Right lobe of liver (tissue), 6 donors: ENCODE data around the gene CLNK. TPM values are rescaled to one million over a fixed set of nuclear protein-coding genes. Genes with fewer than 3 reads are reported as not detected.

Source experiments
- ATAC-seq, 4 donors: fragments of 200-7000 bp; cut with Tn5 transposase; one replicate each; pipeline ENCODE4 v1.9.1; 2020; ENCODE audit warnings: mild to moderate bottlenecking in 4 of 4, moderate library complexity in 4 of 4
- DNase-seq, 3 donors: peaks; one replicate each; pipeline ENCODE4 v3.0.0-alpha.2; 2020
- H3K27ac ChIP-seq, 3 donors: fragments of 200-600 bp; one replicate each; pipeline ENCODE4 v1.8.0; 2022
- H3K27me3 ChIP-seq, 2 donors: fragments of 200-600 bp; one replicate each; pipeline ENCODE4 v1.8.0; 2022
- H3K36me3 ChIP-seq, 4 donors: fragments of 200-600 bp; sonication (generic) in 1 of 4; one replicate each; pipeline versions ENCODE4 v1.5.1 to v1.8.0; 2017 to 2022; ENCODE audit warnings: control low read depth in 1 of 4
- H3K4me1 ChIP-seq, 4 donors: fragments of 200-600 bp; sonication (generic) in 1 of 4; one replicate each; pipeline versions ENCODE4 v1.5.1 to v1.8.0; 2017 to 2022; ENCODE audit warnings: control low read depth in 1 of 4
- H3K4me3 ChIP-seq, 3 donors: fragments of 200-600 bp; one replicate each; pipeline ENCODE4 v1.8.0; 2022
- H3K9me3 ChIP-seq, 4 donors: fragments of 200-600 bp; sonication (generic) in 1 of 4; one replicate each; pipeline versions ENCODE4 v1.5.1 to v1.8.0; 2017 to 2022; ENCODE audit warnings: control low read depth in 1 of 4
- CTCF ChIP-seq, 4 donors: fragments of 200-600 bp in 3 of 4; fragments of 450-650 bp in 1 of 4; IDR thresholded peaks; one replicate each; pipeline versions ENCODE4 v1.5.1 to v1.8.0; 2016 to 2022; ENCODE audit warnings: antibody characterized with exemption in 4 of 4, mild to moderate bottlenecking in 2 of 4
- POLR2A ChIP-seq: fragments of 450-650 bp; IDR thresholded peaks from one replicate; pipeline ENCODE4 v1.6.1; 2017; ENCODE audit warnings: antibody characterized with exemption, mild to moderate bottlenecking
- WGBS: methylation state at CpG from one replicate; pipeline ENCODE4 v1.1.6; 2018; ENCODE audit warnings: low coverage, low lambda C conversion rate; ENCODE audit not compliant: insufficient coverage; ENCODE audit errors: missing lambda C conversion rate; 5-methylcytosine and 5-hydroxymethylcytosine counted together
- intact Hi-C, 2 donors: fragments of 100-400 bp; cut with DNase I; formaldehyde crosslinking; loops; one replicate each; pipeline versions ENCODE4 v1.11.2 to v1.14.1; 2022
- total RNA-seq, 6 experiments: library from RNA; depleted of rRNA in 2 of 6; stranded (reverse); fragments of >200 nt in 2 of 6; fragmentation: NEBNext Ultra II Directional in 3 of 6; extraction: Animal tissue kit (Norgen Biotek cat#: 25700) in 3 of 6; gene quantifications; one replicate each; pipeline versions ENCODE4 v1.1.0 to v1.2.4, GENCODE V29; 2016 to 2023
- donor health status: DM: no; HTN: yes; CAD: no.
- donor health status: DM: no; HTN: no; CAD: no.
- donor health status: DM: no; HTN: no; CAD: no.
- donor health status: DM: no; HTN: yes; CAD: no.
- donor health status: DM: no; HTN: yes; CAD: no.

CLNK gene
- total RNA-seq, 6 experiments from 2014 or later: not detected

GRCh38 chr4:10673817-10674369 lies 10.7 kb downstream of the CLNK start:
- DNase-seq (no peak), ATAC-seq (no peak)
- 63% methylated on average over 3 of the region's 5 CpGs for WGBS
- Histone ChIP-seq H3K4me1 (no peaks in the 10 kb centered on the region), H3K36me3 (no peaks in the 10 kb centered on the region), H3K27me3 (no peaks in the 10 kb centered on the region), H3K4me3 (no peak overlapping the region), H3K27ac (no peak overlapping the region), H3K9me3 (no peaks in the 10 kb centered on the region)
- TF ChIP-seq POLR2A: no peak
- TF ChIP-seq CTCF (IDR thresholded peaks at IDR 0.05): no peak
- intact Hi-C loops: no loop called here

GRCh38 chr4:10672379-10672778 lies 12.2 kb downstream of the CLNK start:
- ATAC-seq (no peak), DNase-seq (no peak)
- no peak overlapping the region for H3K27ac ChIP-seq
- no peaks in the 10 kb centered on the region for H3K9me3 ChIP-seq
- no peaks in the 10 kb centered on the region for H3K27me3 ChIP-seq
- H3K36me3 ChIP-seq: no peaks in the 10 kb centered on the region
- whole genome bisulfite sequencing: 65% methylated on average over 3 of the region's 3 CpGs
- H3K4me3 ChIP-seq: no peak overlapping the region
- no peaks in the 10 kb centered on the region for H3K4me1 ChIP-seq
- no peak for TF ChIP-seq POLR2A
- TF ChIP-seq CTCF (IDR thresholded peaks at IDR 0.05): no peak
- intact Hi-C loops: no loop called here

- 31% methylated on average over 8 of the region's 8 CpGs for WGBS
- H3K36me3 ChIP-seq: no peaks in the 10 kb centered on the region
- ATAC-seq: no peak
- H3K27me3 ChIP-seq: no peaks in the 10 kb centered on the region
- no peak overlapping the region for H3K27ac ChIP-seq
- no peak overlapping the region for H3K4me3 ChIP-seq
- H3K9me3 ChIP-seq: no peaks in the 10 kb centered on the region
- DNase-seq: no peak
- no peaks in the 10 kb centered on the region for H3K4me1 ChIP-seq
- TF ChIP-seq POLR2A: no peak
- TF ChIP-seq CTCF (IDR thresholded peaks at IDR 0.05): no peak
- intact Hi-C loops: no loop called here
Measured at GRCh38 chr4:10671799-10672198, 12.8 kb downstream of the CLNK start.

GRCh38 chr4:10671366-10671765 lies 13.2 kb downstream of the CLNK start:
- 0% methylated on average over 1 of the region's 1 CpG for WGBS
- no peak overlapping the region for H3K4me3 ChIP-seq
- H3K4me1 ChIP-seq: no peaks in the 10 kb centered on the region
- H3K27me3 ChIP-seq: no peaks in the 10 kb centered on the region
- no peak for DNase-seq
- no peaks in the 10 kb centered on the region for H3K36me3 ChIP-seq
- TF ChIP-seq CTCF (IDR thresholded peaks at IDR 0.05) (no peak), POLR2A (no peak)
- ATAC-seq: peak in 1 of 4 donors; percentile 21
- intact Hi-C loops: no loop called here
- no peaks in the 10 kb centered on the region for H3K9me3 ChIP-seq
- H3K27ac ChIP-seq: no peak overlapping the region

- no peak for ATAC-seq
- Histone ChIP-seq H3K4me3 (no peak overlapping the region), H3K4me1 (no peaks in the 10 kb centered on the region), H3K36me3 (no peaks in the 10 kb centered on the region), H3K27ac (no peak overlapping the region), H3K27me3 (no peaks in the 10 kb centered on the region), H3K9me3 (no peaks in the 10 kb centered on the region)
- intact Hi-C loops: no loop called here
- TF ChIP-seq POLR2A (no peak), CTCF (IDR thresholded peaks at IDR 0.05) (no peak)
- WGBS: 56% methylated on average over 2 of the region's 3 CpGs
- no peak for DNase-seq
Measured at GRCh38 chr4:10670321-10670720, 14.2 kb downstream of the CLNK start.
